OCI-LY7 (cell line): ENCODE data around the gene NR2E1.

Source experiments
- CTCF ChIP-seq: fragments of 200-600 bp; sonication (generic); conservative IDR thresholded peaks from 2 replicates; pipeline ENCODE4 v1.5.1; 2014; ENCODE audit warnings: mild to moderate bottlenecking, antibody characterized with exemption, low read length, moderate library complexity, mixed read lengths
- EZH2phosphoT487 ChIP-seq: fragments of 200-600 bp; sonication (generic); IDR thresholded peaks from 2 replicates; pipeline ENCODE4 v1.6.1; 2018; ENCODE audit warnings: low read depth, borderline replicate concordance, mild to moderate bottlenecking, mixed run types, antibody characterized with exemption, low read length, moderate library complexity, mixed read lengths

DNA sequence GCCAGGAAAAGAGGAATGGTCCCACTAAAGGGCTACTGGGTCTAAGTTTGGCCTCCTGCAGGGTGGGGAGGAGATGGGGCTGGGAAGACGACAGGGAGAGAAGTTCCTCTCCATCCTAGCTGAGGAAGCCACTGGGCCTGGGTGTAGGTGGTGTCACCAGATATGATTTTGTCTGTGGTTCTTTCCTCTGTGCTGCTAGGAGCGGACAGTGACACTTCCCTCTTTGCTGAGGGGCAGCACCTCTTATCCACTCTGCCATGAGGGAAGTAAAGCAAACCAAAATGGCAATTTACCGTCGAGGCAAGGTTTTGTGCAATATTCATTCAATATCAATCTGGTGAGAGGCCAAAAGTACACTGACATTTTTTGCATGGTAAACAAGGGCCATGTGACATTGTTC lies 33.0 kb upstream of the NR2E1 start:
- TF ChIP-seq CTCF (no peak), EZH2phosphoT487 (no peak)
